Measurements from ENCODE around the gene ABI3.

The ABI3 gene

DNA sequence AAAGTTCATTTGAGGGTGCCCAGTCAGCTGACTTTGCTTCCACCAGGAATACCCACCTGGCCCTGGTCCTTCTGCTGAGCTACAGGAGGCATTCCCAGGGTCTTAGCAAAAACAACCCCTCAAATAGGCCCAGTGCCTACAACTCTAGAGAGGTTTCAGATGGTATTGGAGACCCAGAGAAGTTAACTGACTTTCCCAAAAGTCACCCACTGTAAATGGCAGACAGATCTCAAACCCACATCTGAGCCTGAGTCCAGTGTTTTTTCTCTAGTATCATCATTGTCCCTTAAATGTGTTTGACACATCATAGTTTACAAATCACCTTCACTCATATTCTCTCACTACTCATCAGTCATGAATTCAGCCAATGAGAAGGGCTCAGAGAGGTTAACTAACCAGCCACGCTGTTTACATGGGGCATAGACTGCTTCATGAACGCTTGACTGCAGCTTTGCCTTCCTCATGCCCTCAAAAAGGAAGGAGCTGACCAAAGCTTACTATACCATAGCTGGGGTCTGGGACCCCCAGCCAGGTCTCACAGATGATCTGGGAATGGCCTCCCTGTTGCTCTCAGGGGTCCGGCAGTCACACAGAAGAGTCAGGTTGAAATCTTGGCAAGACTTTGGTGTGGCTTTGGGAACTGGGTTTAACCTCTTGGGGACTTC lies 16.4 kb downstream of the ABI3 start:
- DNase-seq = no peak

DNA sequence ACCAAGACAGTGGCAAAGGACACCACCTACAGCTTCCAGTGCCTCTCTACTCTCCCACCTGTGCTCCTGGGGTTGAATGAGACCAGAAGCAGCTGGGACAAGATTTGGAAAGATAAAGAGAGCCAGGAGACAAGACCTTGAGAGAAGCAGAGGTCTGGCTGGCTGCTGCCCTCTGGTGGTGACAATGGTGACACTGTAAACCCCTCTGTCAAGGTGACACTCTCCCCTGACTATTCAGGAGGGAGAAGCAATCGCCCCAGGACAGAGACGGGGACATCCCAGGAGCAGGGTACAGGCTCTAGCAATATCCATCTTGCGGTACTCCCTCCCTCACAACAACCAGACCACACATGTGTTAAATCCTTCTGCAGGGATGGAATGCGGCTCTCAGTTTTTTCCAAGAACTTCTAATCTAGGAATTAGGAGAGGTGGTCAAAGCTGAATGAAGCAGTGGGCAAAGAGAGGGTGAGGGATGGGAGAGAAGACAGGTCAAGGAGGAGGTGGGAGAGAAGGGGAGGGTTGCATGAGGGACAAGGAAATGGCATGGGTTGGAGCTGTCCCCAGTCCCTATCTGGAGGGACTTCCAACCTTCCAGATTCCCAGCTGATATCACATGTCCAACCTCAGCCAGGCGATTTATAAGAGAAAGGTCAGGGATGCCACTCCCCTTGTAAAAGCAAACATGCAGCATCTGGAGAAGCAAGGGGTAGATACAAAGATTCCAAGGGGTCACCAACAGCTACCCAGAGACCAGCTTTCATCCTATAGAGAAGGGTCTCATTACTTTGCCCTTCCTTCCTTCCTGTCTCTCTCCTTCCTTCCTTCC lies 17.1 kb downstream of the ABI3 start:
- DNase-seq = peak; percentile 73

DNA sequence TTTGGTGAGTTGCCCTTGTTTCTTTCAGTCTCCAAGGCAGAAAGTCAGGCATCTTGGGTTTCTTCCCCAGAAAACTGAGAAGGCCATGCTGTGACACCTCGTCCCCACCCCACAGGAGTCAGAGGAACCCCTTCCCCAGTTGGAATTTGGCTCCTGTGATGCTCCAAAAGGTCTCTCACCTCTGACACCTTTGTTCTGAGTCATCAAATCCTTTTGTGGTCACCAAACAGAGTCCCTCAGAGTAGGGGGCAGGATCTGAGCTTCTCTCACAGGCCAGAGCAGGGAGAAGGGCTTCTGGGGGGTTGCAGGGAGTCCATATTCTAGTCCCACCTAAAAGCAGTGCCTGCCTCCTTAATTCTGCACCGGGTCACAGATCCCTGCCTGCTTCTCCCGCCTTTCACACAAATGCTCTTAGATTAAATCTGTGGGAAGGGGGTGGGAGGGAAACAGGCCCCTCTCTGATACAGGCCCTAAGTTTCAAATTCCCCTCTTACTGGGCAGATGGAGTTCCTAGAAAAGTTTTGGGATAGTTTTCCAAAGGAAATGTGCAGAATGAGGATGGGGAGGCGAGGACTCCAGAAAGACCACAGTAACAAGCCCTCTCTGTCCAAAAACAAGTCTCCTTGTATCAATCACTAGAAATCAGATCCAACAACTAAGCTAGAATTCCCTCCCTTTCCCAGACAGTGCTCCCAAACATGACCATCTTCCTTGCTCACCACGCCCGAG lies 18.7 kb downstream of the ABI3 start:
- DNase-seq = no peak

DNA sequence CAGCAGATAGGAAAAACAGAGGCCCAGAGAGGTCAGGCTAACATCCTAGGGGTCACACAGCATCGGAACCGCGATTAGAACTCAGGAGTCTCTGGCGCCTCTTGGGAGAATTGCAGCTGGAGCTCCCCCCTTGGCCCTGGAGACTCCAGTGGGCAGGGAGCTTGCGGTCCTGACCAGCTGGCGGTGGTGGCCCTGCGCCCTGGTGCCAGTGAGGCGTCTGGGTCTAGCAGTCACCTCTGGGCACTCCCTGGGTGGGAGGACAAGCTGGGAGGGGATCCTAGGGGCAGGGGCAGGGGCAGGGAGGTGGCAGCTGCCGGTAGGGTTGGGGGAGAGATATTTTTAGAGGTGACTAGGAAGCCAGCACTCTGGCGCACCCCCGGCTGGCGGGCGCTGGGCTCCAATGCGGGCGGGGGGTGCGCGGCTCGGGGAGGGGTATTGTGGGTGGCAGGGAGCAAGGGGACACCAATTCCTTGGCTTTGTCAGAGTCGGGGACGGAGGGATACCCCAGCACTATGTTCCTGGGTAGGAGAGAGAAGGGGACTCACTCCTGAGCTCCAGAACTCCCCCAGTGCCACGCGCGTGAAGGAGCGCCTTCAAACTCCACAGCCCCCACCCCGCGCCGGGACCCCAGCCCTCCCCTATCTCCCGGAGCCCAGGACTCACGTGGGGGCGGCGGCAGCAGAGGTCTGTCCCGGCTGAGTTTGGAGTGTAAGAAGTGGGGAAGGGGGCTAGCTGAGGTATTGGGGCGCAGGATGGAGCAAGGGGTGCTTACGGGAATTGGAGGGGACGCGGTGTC lies 19.5 kb downstream of the ABI3 start:
- DNase-seq = no peak

DNA sequence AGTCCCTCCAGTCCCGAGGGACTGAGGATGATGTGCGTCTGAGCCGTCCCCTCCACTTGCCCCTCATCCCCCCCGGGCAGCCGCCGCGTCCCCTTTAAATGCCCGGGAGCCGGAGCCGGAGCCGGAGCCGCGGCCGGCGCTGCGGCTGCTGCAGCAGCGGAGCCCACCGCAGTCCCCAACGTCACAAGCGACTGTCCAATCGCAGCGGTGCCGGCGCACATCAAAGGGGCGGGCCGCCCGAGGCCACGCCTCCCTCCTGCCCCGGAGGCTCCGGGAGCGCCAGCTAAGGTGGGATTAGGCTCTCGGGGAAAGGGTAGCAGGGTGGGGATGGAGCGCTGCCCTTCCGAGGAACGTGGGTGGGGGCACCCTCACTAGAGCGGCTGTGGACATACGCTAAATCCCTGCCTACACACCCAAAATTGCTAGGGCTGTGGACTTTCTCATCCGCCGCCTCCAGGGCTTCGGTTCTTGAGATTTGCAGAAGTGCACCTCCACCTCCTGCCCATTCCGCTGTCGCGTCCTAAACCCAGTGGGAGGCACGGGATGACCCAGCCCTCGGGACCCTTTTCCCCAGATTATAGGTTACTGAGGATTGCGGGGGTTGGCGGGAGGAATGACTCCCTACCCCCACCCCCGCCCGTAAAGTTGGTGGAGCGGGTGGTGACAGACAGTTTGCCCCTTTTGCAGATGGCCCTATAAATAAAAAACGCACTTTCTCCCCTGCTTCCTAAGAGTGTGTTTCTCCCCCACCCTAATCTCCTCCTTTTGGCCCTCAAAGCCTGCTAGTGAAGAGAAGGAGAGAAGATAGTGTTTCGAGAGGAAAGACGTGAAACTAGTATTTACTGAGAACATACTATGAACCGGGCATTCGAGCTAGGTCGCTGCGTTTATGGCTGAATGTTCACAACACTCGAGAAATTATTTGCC lies 20.4 kb downstream of the ABI3 start, which contains the start of gene PHOSPHO1:
PHOSPHO1 (minus strand) TSS at position 152 of the 927 bp plus-strand sequence. CDS start 4,096 bp downstream, outside the sequence.
- DNase-seq = peak; percentile 70

DNA sequence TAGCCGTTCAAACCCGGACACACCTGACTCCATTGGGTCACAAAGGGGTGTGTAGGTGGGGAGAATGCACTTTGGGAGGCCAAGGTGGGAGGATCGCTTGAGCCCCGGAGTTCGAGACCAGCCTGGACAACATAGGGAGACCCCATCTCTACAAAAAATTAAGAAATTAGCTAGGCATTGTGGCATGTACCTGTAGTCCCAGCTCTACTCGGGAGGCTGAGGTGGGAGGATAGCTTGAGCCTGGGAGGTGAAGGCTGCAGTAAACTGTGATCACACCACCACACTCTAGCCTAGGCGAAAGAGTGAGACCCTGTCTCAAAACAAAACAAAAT lies 21.0 kb downstream of the ABI3 start:
- no peak for DNase-seq

DNA sequence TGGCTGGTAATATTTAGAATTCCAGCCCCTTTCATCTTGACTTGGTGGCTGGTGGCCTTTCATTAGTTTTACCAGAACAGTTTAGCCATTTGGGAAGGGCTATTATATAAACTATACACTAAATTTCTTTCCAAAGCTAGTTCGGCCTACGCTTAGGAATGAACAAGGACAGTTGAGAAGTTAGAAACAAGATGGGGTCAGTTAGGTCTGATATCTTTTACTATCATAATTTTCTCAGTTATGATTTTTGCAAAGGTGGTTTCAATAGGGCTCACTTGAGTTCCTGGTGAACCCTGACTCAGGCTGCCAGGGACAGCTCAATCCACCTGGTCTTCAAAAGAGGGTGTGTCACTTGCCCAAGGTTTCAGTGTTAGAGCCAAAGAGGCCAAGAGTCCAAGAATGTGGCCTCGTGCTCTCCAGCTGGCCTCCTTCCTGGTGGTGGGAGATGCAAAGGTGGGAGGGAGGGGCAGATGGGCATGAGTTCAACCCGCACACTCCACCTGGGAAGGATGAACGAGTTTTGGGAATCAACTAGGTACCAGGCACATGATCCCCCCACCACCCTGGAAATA lies 24.1 kb downstream of the ABI3 start:
- no peak for DNase-seq

DNA sequence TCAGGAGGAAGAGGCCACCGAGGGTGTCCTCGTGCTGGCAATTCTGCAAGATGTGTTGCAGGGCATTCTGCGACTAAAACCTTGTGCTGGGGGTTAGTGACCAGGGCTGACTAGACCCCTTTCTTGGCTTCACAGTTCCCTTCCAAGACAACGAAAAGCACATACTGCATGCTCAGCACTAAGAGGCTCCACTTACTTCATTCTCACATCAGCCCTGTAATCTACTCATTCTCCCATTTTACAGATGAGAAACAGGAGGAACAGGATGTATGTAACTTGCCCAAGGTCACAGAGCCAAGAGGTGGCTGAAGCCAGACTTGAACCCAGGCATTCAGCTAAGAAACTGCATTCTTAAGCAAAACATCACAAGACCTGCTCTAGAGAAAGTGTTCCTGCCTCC lies 25.4 kb downstream of the ABI3 start:
- DNase-seq = no peak

DNA sequence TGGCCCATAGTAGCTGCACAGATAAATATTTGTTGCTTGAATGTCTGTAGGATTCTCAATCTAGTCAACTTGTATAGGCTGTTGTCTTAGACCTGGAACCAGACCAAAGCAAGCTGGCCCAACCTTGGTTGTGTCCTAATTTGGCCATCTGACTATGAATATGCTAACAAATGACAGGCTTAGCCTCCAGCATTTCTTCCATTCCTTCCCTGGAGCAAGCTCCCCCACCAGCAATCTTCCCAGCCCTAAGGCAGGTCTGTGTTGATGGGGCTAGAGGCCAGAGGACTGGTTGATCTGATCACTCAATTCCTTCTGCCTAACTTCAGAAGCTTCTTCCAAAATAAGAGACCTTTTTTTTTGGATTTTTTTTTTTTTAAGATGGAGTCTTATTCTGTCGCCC lies 29.5 kb downstream of the ABI3 start:
- DNase-seq = no peak

DNA sequence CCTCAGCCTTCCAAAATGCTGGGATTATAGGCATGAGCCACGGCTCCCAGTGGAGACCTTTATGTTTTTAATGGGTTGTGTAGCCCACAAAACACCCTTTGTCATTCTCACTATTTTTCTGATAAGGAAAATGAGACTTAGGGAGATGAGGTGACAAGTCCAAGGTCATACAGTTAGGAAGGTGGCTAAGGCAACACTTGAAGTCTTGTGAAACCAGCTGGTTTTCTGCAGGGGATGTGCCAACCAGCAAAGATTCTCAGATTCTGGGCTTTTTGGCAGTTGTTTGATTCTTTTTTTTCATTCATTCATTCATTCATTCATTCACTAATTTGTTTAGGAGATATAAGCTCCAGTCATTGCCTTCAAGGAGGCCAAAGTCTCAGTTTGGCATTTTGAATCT lies 30.1 kb downstream of the ABI3 start:
- no peak for DNase-seq

DNA sequence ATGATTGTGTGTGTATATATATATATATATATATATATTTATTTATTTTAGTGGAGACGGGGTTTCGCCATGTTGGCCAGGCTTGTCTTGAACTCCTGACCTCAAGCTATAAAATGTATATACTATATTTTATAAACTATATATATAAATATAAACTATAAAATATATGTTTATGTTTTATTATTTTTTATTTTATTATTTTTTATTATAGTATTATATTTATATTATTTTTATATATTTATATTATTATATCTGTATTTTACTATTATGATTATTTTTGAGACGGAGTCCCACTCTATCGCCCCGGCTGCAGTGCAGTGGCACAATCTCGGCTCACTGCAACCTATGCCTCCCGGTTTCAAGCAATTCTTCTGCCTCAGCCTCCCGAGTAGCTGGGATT lies 30.5 kb downstream of the ABI3 start:
- no peak for DNase-seq

DNA sequence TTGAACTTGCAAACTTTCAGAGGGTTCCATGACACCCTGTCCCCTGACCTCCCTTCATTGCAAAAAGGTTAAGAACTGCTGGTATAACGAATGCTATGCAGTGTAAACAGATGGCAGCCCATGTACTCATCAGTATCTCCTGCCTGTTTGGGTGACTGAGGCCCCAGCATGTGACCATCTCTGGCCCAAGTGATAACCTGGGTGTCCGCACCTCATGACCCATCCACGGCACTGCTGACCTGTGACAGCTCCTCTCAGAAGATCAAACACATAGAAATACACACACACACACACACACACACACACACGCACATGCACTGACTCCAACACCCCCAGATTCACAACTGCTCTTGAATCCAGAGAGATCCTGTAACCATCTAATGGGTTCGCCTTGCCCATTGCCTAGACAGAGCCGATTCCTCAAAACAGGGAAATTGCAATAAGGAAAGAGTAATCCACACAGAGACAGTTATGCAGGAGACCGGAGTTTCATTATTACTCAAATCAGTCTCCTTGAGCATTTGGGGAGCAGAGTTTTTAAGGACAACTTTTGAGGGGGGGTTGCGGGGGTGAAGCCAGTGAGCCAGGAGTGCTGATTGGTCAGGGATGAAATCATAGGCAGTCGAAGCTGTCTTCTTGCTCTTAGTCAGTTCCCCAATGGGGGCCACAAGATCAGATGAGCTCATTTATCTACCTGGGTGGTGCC lies 31.3 kb downstream of the ABI3 start:
- no peak for DNase-seq

DNA sequence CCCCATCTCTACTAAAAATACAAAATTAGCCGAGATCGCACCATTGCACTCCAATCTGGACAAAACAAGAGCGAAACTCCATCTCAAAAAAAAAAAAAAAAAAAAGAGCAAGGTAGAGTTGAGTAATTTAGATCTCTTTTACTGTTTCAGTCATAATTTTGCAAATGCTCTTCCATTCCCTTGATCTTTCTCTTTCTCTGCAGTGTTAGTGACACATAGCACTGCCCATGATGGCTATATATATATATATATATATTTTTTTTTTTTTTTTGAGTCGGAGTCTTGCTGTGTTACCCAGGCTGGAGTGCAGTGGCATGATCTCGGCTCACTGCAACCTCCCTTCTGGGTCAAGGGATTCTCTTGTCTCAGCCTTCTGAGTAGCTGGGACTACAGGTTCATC lies 32.3 kb downstream of the ABI3 start:
- DNase-seq = no peak

DNA sequence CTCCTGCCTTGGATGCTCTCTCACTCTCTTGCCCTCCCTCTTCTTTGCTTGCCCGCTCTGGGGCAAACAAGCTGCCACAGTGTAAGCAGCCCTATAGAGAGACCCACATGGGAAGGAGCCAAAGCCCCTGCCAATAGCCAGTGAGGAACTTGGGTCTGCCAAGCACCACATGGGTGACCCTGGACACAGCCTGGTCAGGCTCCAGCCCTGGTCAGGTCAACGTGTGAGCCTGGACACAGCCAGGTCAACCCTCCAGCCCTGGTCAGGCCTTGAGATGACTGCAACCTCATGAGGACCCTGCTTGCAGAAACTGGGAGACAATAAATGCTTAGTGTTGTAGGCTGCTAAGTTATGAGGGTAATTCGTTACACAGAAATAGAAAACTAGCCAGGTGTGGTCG lies 34.3 kb downstream of the ABI3 start:
- no peak for DNase-seq

DNA sequence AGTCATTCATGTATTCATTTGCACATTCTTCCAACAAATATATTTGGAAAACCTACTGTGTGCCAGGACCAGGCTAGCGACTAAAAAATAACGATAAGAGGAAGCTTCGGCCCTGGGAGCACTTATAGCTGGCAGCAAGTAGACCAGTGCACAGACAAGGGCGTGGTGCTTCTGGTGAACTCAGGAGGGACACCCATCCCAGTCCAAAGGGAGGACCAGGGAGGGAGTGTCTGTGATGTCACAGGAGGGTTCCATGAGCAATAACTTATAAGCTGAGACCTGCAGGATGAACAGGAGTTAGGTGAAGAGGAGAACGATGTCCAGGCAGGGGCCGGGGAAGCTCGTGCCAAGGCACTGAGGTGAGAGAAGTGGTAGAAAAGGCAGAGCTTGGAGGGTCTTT lies 37.4 kb downstream of the ABI3 start:
- no peak for DNase-seq

DNA sequence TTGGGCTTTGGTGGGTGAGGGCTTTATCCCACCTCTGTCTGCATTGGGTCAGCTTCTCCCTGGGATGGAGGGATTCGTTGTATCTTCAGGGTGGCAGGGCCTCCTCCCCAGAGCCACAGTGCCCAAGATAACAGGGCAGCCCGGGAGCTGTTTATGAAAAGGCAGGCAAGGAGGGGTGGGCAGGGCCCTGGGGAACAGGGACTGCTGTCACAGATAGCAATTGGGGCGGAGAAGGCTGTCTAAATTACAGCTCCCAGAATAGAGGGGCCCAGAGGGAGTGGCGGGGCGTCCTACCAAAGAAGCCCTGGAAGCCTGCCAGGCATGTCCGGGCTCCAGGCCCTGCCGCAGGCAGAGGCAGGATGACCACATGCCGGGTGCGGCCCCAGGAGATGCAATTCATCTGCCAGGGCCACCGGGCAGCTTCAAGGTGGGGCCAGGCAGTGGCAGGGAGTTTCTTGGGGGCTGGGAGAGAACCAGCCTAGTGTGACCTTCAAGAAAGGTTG lies 38.8 kb downstream of the ABI3 start:
- DNase-seq = no peak

DNA sequence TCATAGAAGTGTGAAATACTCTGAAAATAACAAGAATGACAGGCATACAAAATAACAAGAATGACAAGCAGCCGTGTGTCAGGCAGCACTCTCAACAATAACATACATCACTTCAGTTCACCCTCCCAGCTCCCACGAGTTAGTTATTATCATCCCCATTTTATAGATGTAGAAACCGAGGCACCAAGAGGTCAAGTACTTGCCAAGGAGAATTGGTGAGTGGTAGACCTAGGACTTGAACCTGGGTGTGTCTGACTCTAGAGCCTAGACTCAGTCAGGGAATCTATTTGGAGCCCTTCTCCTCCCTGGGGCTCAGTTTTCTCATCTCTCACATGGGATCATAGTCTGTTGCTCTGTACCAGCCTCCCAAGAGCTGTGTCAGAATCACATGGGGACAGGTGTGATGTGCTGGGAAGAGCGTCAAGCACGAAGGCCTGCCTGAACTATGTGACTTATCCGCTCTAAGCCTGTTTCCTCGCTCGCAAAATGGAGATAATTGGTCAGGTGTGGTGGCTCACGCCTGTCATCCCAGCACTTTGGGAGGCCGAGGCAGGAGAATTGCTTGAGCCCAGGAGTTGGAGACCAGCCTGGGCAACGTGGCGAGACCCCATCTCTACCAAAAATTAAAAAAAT lies 39.5 kb downstream of the ABI3 start:
- DNase-seq = no peak

DNA sequence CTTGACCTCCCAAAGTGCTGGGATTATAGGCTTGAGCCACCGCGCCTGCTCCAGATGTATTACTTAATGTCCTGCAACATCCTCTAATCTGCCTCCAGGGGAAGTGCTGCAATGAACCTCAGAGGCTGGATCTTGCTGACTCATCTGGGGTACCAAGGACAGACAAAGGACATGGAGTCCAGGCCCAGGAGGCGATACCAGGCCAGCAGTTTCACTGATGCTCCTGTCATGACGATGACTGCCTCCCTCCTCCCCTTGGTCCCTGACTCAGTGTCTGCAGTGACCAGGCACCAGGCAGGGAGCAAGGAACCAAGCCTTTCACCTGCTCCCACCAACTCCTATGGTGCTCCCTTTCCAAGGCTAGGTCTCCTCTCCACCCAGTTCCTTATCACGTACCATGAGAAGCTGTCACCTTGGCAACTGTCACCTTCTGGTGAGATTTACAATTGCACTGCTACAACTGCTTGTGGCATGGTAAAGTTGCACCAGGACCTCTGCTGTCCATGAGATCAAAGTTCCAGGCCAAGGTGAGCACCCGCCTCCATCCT lies 41.7 kb downstream of the ABI3 start:
- DNase-seq = no peak

DNA sequence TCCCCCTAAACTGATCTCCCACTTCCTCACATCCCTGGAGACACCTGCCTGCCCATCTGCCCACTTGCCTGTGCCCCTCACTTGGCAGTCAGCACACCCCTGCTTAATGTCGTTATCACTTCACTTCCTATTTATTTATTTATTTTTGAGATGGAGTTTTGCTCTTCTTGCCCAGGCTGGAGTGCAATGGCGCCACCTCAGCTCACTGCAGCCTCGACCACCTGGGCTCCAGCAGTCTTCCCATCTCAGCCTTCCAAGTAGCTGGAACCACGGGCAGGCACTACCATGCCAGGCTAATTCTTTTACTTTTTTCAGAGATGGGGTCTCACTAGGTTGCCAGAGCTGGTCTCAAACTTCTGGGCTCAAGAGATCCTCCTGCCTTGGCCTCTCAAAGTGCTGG lies 43.6 kb downstream of the ABI3 start:
- DNase-seq = no peak

DNA sequence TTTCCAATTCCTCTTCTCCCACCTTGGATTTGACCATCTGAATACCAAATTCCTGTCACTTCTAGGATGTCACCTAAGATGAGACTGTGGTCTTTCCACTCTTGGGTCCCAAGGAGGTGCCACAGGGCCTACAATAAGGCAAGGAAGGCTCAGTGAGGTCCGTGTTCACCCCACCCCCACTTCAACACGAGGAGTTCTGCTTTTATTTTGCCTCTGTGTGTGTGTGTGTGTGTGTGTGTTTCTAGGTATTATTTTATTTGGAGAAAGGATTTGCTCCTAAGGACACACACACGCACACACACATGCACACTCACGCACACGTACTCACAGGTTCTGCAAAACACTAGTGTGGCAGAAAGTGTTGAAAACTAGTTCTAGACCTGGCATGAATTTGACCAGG lies 44.6 kb downstream of the ABI3 start:
- no peak for DNase-seq

All from activated T-cell treated with anti-CD3 and anti-CD28 coated beads for 4 hours (primary cell).